NCI-H128 (cell line): ENCODE measurements around the gene CEP192.
"Not testable (repeated sequence)": the region's sequence is repeated elsewhere in the genome, so short reads cannot be mapped to it uniquely, and the experiment has no call there.

Source experiments
- DNase-seq: peaks from one replicate; lab custom pipeline; 2025; ENCODE audit not compliant: unreplicated experiment; lab: John Stamatoyannopoulos, UW

Gene CEP192

GRCh38 chr18:13098104-13098503 lies 106.9 kb downstream of the CEP192 start:
- DNase-seq = not testable (repeated sequence)

- no peak for DNase-seq
These were observed 108.0 kb downstream of the CEP192 start for GRCh38 chr18:13099113-13099512.

DNA sequence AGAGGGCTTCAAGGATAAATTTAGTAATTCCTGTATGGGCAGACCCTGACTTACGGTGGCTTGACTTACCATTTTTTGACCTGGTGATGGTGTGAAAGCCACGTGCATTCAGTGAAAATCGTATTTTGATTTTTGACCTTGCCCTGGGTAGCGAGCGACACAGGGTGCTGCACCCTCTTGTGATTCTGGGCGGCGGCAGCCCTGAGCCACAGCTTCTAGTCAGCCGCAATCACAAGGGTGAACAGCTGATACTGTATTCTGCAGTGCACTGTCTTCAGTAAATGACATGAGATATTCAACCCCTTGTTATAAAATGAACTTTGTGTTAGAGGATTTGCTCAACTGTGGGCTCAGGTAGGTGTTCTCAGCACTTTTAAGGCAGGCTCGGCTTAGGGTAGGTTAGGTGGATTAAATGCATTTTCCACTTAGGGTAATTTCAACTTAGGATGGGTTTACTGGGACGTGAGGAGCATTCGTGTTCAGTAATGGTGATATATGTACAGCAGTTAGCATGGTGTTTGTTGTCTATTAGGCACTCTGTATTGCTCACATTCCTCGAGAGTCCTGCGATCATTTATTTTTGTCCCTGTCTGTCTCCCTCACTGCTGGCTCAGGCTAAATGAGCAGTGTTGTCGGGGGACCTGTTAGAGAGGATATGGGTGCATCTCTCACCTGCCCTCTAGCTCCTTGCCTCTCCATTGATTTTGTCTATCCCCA lies 109.9 kb downstream of the CEP192 start:
- DNase-seq = no peak

GRCh38 chr18:13101659-13102197 lies 110.6 kb downstream of the CEP192 start:
- DNase-seq = no peak

DNA sequence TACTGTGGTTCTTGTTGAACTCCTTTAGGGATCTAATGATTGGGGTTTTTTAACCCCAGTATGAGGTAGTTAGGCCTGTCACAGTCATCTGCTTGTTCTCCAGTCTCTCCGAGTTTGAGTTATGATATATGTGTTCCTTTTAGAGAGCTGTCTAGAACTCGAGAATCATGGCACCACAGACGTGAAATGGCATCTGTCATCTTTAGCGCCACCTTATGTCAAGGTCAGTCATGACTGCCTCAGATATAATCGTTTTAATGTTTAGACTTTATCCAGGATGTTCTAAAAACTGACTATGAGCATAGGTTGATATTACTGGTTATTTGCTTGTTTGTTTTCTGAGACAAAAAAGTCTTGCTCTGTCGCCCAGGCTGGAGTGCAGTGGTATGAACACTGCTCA lies 112.2 kb downstream of the CEP192 start:
- DNase-seq = no peak

- DNase-seq = no peak
These were observed 113.9 kb downstream of the CEP192 start for GRCh38 chr18:13105059-13105458.

DNA sequence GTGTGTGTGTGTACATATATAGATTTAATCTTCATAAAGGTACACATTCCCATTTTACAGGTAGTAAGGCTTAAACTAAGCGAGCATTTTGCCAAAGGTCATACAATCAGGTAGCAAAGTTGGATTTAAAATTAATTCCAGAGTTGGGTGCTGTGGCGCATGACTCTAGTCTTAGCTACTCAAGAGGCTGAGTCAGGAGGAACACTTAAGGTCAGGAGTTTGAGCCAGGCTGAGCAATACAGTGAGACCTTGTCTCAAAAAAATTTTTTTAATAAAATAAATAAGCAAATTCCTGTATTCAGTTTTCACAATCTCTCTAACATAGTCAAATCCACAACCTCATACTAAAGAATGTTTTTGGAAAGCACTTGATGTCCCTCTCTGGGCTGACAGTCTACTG lies 115.9 kb downstream of the CEP192 start:
- DNase-seq = no peak

GRCh38 chr18:13108330-13108729 lies 117.2 kb downstream of the CEP192 start:
- no peak for DNase-seq

- DNase-seq = no peak
These were observed 119.4 kb downstream of the CEP192 start for GRCh38 chr18:13110559-13110958.

DNA sequence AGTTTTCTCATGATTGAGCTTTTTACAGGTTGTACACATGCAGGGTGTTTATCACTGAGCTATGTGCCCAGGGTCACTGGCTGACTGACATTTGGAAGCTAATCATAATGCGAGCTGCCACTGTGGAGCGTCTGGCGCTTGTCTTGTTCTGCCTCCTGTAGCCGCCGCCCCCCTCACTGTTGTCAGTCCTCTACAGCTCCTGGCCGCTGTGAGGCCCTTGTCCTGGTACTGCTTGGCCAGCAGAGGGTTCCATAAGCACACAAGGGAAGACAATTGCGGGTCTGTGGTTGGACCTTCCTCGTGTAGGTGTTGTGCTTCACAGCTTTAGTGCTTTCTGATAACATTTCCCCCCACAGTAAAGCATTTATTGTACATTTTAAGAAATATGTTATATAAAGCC lies 121.8 kb downstream of the CEP192 start:
- DNase-seq = no peak

DNA sequence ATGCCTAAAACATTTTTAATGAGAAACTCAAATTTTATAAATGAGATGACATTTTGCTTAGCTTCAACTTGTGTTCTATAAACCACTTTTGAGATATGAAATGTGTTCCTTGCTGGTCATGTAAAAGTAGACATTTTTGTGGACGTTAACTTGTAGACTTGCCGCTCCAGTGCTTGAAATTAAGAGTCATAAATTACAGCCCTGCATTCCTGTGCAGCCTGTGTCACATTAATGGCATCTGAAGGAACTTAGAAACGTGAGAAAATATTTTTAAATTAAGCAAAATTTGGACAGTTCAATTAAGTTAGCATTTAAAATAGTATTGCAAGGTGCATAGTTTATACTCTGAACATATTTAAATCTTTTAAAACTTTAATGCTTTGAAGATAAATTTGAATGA lies 129.1 kb downstream of the CEP192 start:
- no peak for DNase-seq

DNA sequence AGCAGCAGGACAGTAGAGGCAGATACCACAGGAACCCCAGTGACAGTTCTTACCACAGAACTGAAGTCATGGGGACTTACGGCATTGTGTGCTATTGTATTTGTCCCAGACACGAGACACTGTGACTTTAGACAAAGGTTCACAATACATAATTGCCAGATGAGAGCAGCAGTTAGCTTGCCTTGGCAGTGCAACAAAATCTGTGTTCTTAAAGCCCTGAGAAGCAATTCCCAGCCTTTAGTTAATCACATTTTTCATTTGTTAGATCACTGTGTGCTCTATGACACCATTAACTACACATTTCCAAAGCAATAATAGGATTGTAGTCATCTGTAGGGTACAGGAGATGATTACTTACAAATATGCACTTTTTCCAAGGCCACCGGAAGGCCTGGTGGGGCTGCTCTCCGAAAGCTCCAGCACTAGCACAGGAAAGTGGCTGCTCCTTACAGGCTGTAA lies 129.8 kb downstream of the CEP192 start:
- DNase-seq = no peak

DNA sequence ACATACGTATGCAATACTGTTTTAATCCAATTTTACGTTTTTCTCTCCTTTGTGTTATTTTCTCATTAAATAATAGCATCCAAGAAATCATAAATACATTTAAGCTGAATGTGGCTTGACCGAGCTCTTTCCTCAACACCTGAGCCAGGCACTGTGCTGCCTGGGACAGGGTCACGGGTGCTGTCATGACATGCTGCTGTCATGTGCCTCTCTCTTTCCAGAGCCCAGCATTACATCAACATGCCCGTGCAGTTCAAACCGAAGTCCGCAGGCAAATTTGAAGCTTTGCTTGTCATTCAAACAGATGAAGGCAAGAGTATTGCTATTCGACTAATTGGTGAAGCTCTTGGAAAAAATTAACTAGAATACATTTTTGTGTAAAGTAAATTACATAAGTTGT lies 133.2 kb downstream of the CEP192 start:
- DNase-seq = no peak

- no peak for DNase-seq
These were observed 134.0 kb downstream of the CEP192 start for GRCh38 chr18:13125191-13125590.

DNA sequence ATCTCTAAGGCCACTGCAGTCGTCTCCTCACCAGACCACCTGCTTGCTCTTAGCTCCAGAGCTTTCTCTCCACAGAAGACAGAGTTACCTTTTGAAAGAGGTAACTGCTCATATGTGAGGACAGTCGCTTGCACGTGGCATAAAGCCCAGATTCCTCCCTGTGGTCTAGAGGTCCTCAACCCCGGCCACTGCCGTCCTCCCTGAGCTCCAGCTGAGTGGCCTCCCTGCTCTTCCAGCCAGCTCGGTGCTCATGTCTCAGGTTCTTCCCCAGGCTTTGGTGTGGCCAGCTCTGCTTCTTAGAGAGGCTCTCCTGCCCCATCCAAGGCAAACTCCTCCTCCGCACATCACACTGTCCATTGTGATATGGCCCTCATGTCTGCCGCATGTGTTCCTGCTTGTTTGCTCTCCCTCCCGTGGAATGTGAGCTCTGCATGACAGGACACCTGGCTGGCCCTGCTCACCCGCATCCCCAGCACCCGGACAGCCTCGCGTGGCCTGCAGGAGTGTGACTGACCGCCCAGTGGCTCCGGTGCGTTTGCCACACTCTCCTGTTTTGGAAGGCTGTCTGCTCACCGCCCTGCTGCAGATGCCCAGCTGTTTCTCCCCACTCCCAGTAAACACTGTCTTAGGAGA lies 135.9 kb downstream of the CEP192 start:
- no peak for DNase-seq

DNA sequence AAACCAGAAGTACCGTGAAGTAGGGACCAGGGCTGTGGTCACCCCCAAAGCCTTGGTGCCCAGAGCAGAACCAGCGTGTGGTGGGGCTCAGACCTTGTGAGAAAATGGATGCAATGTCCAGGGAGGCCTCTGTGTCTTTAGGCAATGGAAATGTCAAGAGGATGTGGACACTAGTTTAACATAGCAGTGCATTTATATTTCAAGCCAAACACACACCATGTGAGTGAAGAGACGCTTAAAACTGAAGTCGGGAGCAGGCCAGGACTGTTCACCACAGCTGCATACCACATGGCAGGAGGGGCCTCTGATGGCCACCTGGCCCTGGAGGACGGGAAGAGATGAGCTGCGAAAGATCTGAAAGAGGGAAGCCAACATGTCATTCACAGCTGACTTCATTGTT lies 140.1 kb downstream of the CEP192 start:
- no peak for DNase-seq

DNA sequence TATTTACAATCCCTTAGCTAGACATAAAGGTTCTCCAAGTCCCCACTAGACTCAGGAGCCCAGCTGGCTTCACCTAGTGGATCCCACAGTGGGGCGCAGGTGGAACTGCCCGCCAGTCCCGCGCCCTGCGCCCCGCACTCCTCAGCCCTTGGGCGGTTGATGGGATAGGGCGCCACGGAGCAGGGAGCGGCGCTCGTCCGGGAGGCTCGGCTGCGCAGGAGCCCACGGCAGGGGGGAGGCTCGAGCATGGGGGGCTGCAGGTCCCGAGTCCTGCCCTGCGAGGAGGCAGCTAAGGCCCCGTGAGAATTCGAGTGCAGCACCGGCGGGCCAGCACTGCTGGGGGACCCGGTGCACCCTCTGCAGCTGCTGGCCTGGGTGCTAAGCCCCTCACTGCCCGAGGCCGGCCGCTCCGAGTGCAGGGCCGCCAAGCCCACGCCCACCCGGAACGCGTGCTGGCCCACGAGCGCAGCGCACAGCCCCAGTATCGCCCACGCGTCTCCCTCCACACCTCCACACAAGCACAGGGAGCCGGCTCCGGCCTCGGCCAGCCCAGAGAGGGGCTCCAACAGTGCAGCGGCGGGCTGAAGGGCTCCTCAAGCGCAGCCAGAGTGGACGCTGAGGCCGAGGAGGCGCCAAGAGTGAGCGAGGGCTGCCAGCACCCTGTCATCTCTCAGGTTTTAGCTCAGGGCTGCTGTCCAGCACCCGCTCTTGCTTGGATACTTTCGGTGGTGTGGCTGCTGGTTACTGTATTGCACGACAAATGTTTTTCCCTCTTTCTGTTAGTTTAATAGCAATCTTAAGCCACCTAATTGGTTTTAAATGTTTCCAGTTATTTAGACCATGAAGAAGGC lies 143.6 kb downstream of the CEP192 start:
- no peak for DNase-seq

DNA sequence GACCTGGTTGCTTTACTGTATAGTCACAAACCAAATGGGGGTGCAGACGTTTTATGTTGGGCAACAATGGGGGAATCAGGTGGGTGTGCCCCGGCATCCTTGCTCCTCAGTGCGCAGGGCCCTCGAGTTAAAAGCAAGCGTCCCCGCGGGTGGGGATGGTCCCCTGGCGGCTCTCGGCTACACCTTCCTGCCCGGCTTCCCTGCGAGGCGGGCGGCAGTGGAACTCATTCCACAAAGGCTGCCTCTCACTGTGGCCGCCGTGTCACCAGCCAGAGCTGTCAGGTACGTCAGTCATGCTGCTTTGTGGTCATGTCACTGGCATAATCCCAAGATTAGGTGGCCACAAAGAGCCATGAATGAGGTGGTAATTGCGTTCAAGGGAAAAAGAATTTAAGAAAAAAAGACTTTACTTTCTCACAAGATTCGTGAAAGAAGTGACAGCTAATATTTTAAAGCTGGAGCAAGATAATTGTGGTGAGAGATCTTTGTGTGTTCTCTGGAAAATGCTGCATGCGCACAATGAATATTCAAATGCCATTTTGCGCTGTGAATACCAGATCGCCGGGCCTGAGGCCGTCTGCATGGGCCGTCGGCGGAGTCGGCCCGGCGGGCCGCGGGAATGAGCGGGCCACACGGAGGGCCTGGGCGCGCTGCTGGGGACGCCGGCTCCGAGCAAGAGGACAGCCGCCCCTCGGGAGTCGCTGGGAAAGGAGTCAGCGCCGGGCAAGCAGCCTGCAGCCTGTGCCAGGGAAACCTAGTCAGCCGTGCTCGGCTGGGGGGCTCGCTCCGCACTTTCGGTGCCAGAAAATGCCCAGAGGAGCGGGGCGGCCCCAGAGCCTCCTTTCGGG lies 145.1 kb downstream of the CEP192 start:
- no peak for DNase-seq

DNA sequence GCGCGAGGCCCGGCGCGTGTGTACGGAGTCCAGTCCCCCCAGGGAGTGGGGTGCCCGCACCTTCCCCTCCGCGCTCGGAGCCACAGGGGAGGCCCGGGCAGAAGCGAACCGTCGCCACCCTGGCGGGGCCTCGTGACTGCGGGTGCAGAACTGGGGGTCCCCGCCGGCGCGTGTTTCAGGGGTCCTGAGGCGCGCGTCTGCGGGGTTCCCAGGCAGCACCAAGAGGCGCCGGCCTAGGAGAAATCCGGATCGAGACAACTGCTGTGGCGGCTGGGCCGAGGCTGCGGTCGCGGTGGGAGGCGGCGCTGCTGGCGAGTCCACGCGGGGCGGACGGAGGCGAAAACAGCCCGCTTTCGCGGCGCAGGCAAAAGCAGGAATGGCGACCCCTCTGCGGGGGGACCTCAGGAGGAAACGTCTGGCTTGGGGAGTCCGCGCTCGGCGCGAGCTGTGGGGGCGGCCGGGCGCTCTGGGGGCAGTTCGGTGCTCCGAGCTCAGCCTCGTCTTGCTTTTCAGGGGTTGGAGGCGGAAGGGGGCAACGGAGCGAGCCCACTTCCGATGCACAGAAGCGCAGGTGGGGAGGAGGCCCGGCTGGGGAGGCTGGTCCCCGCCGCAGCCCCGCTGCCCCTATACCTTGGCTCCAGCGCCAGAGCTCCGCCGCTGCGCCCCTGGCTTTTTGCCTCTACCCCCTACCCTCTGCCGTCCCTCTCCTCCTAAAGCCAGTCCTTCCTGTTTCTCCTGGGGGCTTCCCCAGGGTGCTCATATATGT lies 145.9 kb downstream of the CEP192 start:
- no peak for DNase-seq
